GM21529 (cell line): ENCODE results near the gene OR6X1.

ENCODE experiments used
- ATAC-seq: cut with Tn5 transposase; IDR thresholded peaks from one replicate; pipeline ENCODE4 v1.9.1; 2021; ENCODE audit not compliant: unreplicated experiment

OR6X1 gene, protein sequence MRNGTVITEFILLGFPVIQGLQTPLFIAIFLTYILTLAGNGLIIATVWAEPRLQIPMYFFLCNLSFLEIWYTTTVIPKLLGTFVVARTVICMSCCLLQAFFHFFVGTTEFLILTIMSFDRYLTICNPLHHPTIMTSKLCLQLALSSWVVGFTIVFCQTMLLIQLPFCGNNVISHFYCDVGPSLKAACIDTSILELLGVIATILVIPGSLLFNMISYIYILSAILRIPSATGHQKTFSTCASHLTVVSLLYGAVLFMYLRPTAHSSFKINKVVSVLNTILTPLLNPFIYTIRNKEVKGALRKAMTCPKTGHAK

DNA sequence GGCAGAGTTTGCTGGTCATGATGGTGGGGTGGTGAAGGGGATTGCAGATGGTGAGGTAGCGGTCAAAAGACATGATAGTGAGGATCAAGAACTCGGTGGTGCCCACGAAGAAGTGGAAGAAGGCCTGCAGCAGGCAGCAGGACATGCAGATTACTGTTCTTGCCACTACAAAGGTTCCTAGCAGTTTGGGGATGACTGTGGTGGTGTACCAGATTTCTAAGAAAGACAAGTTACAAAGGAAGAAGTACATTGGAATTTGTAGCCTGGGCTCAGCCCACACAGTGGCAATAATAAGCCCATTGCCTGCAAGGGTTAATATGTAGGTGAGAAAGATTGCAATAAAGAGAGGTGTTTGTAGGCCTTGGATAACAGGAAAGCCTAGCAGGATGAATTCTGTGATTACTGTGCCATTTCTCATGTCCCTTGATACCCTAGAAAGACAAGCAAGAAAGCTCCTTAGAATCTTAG lies at the start of gene OR6X1:
TSS of gene OR6X1 (minus strand) at position 418 of the 468 bp plus-strand sequence. CDS start at position 418, 0 bp downstream.
- no peak for ATAC-seq

DNA sequence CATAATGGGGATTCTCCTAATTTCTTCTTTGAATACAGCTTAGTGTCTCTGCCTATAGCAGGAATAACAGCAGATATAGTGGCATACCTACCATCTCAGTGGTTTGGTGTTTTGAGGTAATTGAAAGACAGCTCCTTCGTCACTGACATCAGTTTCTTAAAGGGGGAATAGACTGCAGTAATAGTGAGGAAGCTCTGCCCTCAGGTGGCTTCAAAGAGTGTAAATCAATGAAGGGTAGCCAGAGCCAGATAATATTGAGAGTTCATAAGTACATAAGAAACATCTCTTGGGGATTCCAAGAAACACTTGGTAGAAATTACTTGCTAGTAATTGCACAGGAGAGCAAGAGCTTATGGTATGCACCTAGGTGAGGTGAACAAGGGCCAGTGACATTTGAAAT lies 47.4 kb upstream of the OR6X1 start:
- no peak for ATAC-seq

DNA sequence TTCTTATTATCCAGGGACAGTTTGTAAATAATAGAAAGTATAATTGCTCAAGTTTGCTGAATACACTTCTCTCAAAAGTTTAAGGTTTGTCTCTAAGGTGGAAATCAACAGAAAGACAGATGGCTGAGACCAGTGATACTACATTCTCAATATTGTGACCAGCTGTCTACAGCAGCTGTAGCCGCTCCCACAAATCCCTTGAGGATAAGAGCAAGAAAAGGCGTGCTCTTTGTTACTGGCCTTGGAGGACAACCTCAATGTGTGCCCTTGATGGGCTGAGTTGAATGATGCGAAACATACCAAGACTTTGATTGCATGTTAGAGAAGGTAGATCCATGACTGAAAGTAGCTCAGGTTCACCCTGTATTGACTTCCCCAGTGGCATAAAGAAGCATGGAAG lies 45.7 kb upstream of the OR6X1 start:
- no peak for ATAC-seq

DNA sequence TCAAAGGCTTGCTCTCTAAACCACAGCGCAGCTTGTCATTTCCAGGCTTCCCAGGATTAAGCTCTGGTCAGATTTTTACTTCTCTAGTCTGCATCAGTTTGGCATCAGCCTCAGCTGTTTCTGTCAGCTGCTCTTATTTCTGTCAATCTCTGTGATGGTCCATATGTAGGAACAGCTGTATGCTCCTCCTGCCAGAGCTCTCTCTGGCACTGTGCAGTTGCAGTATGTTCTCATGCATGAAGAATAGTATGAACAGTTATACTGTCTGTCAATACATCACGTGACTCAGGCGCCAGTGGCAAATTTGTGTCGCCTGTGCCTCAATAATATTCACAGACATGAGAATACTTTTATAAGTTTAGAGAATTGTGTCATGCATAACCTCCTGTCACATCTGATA lies 45.1 kb upstream of the OR6X1 start:
- ATAC-seq, result no peak

DNA sequence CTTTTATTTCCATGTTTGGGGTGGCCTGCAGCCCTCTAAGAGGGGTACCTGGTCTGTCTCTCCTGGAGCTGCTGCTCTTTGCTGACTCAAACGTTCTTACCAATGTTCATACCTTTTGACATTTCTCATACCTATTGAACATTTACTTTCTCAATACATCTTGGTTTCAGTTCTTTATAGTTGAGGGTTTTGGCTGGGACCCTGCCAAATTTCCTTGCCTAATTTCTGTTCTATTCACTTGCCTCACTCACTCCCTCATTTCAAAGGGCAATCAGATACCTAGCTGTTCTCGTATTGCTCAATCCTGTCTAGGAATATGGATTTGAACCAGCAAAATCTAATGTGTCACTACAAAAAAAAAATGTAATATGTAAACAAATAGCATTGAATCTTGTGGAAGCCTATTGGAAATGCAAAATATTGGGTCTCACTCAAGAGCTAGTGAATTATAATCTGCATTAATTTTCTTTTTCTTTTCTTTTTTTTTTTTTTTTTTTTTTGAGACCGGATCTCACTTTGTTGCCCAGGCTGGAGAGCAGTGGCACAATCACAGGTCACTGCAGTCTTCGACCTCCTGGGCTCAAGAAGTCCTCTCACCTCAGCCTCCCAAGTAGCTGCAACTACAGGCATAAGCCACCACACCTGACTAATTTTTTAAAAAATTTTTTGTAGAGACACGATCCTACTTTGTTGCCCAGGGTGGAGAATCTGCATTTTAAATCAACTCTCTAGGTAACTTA lies 44.4 kb upstream of the OR6X1 start:
- no peak for ATAC-seq

DNA sequence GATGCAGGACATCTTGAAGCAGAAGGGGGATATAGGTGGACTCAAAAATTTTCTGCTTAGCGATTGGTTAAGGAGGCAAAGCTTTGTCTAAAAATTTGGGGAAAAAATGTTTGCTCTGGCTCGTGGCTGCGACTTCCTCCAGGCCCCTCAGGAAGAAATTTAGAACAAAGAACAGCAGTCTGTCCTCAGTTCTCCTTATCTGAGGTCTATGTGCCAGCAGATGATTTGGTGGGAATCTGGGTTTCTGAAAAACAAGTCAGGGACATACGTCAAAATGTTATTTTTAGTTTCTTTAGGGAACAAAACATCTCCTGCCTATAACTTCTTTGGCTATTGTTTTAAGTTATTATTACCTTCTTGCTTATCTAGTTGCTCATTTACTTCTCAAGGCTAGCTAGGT lies 43.8 kb upstream of the OR6X1 start:
- ATAC-seq, result no peak

DNA sequence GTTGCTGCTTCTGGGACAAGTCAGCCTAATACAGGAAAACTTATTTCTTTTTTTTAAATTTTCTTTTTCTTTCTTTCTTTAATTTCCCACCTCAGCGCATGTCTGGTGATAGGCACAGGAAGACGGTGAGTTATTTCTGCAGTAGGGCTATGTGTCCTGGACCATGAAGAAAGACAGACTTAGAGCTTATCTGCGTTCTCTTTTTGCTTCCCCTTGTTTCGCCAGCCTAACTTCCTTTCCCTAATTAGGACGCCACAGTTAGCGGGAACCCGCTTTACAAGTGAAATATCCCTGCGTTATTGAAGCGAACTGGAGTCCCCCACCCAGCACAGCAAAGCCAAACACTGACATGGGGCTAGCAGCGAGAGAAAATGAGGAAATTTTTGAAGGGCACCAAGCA lies 43.2 kb upstream of the OR6X1 start:
- ATAC-seq, result no peak

DNA sequence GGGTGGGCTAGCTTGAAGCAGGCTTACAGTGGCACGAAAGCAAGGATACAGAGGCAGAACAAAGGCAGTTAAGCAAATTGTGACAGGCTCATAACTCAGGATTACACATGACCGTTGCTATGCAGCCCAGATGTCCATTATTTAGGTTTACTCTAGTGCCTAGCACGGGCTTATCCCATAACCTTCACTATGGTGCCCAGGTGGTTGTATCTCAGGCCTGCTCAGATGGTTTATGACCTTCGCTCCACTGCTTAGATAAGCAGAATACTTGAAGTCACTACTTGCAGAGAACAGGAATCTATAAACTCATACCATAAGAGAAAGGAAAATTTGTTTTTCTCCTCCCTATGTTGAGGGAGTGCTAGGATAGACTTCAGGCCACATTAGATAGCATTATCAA lies 42.8 kb upstream of the OR6X1 start:
- ATAC-seq, result no peak

DNA sequence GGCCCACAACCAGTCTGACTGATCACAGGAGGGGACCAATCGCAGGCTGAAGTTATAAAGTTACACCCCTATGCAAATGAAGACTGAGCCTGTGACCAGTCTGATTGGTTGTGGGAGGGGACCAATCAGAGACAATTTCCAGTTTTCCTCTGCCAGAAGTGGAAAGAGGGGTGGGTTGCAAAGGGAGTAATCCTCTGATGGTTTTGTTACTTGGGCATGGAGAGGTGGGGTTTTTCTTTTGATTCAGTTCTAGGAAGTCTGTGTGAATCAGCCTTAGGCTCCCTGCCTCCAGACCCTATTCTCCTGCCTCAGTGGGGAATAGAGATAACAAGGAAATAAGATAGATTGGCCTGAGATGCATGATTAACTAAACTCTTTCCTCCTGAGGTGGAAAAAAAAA lies 41.9 kb upstream of the OR6X1 start:
- ATAC-seq, result no peak

DNA sequence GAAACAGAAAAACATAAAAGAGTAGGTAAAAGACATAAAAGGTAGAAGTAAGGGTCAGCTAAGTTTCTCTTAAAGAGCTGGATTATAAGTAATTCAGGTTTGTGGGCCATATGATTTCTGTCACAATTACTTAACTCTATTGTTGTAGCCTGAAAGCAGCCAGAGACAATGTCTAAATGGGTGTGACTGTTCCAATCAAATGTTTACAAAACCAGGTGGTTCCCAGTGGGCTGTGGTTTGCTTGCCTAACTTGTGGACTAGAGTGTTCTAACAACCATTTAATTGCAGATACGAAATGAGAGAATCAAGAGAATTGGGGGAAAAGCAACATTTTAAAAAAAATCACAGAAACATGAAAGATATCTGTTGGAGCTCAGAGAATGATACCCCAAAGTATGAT lies 29.2 kb upstream of the OR6X1 start:
- ATAC-seq, result no peak

DNA sequence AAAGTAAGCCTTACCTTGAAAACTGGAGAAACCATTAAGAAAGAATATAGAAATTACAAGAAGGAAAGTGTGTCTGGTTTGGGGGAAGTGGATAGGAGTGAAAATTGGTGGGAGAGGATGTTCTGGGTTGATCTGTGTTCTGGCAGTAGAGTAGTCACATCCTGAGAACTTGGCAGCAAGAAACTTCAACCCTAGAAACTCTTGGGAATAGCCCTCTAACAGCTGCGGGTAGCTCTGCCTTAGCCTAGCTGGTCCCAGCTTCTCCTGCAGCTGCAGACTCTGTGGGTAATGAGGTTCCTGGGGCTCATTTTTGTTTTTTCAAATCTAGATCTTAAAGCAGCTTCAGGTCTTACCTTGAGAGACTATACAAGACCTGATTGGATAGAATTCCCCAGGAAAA lies 24.2 kb upstream of the OR6X1 start:
- ATAC-seq, result no peak

DNA sequence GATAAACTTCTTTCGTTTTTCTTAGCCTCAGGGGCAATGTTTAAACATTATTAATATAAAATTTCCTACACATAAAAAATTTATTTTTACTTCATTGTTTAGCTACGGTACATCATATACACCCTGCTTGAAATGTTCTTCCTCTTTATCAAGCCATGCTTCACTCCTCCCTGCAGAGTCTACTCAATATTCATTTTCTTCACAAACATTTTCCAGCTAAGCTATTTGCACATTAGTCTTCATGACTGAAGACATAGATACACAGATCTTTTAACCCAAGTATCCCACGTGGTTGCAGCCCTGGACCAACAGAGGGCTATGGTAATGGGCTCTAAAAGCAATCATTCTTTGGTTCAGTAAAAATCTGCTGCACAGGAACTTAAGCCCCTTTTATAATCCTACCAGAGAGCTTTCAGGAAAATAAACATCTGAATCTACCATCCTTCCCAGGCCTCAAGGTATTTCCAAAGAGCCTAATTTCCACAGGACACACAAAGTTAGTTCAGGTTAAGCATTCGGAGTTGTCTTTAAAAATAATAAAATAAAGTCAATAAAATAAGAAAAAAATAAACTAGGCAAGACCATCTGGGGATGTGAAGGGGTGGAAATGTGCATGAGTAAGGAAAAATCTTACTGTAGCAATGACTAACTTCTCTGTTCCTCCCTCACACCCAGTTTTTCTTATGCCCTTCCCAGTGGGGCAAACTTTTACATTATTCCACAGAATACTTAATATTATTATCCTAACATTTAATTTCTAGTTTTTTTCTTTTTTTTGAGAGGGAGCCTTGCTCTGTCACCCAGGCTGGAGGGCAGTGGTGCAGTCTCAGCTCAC lies 21.6 kb upstream of the OR6X1 start:
- no peak for ATAC-seq

DNA sequence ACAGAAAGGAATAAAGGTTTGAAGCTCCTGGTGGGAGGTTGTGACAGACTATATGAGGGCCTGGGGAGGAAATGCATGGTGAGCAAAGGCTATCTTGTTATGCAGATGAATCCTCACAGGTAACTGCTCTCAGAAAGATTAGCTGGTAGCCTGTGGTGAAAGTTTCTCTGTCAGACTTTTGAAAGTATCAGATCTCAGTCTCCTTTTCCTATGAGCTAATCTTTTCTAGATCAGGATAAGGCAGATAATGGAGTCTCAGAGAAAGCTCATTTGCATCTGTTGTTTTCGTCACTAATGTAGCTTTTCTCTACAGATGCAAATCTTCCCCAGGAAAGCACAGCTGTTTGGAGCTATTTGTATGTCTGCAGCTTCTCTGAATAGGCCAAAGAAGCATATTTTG lies 21.0 kb upstream of the OR6X1 start:
- ATAC-seq, result peak; percentile 80

DNA sequence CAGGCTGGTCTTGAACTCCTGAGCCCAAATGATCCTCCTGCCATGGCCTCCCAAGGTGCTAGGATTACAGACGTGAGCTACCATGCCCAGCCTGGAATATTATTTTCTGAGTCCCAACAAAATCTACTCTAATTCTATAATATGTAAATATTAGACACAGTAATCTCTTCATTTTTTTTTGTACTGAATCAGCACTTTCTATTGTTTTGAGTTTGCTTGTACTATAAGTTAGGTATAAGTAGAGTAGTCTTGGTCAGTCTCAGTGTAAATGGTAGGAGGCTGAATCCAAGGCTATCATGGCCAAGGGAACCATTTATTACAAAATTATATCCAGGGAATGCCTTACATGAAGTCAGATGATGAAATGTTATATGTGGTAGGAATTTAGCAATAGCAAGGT lies 19.6 kb upstream of the OR6X1 start:
- ATAC-seq, result no peak

DNA sequence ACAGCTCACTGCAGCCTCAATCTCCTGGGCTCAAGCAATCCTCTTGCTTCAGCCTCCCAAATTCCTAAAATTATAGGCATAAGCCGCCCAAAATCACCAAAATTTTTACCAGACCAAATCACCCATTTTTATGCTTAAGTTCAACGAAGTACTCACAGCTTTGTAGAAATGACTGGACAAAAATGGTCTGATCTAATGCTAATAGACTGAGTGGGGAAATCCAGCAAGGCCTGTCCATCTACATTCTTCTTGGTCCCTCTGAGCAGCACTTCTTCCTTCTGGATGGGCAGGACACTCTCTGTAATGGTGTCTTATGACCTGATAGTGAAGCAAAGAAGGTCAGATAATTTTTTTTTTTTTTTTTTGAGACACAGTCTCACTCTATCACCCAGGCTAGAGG lies 18.7 kb upstream of the OR6X1 start:
- ATAC-seq, result no peak

DNA sequence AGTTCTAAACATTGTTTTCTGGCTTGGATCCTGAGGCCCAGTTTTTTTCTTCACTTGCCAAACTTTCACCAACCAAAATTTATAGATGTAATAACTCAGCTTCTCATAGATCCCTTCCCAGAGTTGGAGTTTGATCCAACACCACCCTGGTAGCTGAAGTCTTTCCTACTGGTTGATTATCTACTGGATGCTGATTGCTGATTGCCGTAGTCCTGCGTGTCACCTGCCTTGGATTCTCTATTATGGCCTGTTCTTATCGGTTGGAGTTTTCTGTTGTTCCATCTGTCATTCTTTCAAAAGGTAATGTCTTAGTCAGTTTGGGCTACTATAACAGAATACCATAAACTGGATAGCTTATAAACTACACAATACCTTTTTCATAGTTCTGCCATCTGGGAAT lies 17.3 kb upstream of the OR6X1 start:
- no peak for ATAC-seq

DNA sequence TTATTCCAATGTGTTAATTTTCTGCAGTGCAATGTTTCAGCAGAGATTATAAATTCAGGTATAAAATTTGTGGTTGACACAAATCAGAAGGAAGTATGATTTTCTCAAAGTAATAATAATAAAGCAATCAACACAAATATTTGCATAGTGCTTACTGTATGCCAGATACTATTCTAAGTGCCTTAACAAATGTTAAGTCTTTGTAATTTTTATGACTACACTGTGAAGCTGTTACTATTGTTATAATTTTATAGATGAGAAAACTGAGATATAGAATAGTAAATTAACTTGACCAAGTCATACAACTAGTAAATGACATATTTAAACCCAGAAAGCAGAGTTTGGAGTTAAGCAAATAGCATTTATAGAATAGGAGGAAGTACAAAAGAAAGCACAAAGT lies 16.4 kb upstream of the OR6X1 start:
- ATAC-seq, result no peak

DNA sequence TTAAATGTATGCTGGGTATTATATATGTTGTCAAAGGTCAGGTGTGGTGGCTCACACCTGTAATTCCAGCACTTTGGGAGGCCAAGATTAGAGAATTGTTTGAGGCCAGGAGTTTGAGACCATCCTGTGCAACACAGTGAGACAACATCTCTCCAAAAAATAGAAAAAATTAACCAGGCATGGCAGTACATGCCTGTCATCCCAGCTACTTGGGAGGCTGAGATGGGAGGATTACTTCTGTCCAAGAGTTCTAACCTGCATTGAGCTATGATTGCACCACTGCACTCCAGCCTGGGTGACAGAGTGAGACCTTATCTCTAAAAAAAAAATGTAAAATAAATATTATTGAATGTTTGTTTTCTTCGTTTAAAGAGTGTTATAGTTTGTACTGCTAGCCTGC lies 11.3 kb upstream of the OR6X1 start:
- ATAC-seq, result no peak

DNA sequence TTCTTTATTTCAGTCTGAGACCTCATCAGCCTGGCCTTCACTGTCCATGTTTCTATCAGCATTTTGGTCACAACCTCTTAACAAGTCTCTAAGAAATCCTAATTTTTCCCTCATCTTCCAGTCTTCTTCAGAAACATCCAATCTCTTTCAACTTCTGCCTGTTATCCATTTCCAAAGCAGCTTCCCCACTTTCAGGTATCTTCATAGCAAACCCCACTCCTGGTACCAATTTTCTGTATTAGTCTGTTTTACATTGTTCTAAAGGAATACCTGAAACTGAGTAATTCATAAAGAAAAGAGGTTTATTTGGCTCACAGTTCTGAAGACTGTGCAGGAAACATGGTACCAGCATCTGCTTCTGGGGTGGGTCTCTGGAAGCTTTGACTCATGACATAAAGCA lies 8.1 kb upstream of the OR6X1 start:
- no peak for ATAC-seq

DNA sequence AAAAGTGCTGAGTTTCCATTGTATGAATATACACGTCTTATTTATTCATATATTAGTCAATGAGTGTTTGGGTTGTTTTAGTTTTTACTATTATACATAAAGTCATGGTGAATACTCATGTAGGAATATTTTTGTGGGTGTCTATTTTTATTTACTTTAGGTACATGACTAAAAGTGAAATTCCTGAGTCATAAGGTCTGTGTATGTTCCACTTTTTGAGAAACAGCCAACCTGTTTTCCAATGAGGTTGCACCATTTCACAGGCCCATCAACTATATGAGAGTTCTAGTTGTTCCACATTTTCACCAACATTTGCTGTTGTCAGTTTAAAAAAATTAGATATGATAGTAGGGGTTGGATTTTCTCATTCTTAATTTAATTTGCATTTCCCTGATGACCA lies 6.6 kb upstream of the OR6X1 start:
- peak; percentile 90 for ATAC-seq

DNA sequence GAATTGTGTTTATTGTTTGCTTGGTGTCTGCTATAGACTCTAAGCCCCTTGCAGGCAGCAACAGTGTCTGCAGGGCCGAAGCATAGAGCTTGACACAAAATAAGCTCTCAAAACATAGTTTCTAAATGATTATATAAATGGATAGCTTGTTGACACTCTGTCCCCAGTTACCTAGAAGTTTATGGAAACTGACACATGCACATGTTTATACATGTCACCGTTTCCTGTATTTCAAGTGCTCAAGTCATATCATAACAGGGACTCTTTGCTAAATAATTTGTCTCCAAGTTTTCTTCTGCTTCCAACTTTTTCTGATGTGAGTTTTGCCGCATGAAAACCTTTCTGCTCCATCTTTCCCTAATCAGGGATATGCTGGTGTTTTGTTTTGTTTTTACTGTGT lies 3.7 kb upstream of the OR6X1 start:
- ATAC-seq, result no peak

DNA sequence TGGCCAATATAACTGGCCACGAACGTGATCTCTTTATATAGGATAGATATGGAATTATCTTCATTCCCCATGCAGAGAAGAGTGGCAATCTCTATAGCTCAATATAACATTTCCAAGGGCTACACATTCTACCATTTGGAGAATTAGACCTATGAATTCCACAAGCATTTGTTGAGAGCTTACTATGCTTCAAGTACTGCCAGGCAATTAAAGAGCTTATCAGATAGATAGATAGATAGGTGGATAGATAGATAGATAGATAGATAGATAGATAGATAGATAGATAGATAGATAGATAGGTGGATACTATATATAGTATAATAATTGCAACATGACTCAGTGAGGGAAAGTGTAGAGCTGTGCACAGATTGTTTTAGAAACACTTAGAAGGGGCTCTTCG lies 1.5 kb upstream of the OR6X1 start:
- no peak for ATAC-seq
